ENCODE data around the gene IFIT1B.
"Not testable (repeated sequence)": the region's sequence is repeated elsewhere in the genome, so short reads cannot be mapped to it uniquely, and the experiment has no call there.

IFIT1B gene

GRCh38 chr10:89377705-89378637, at the start of gene IFIT1B:
IFIT1B (plus strand) TSS chr10:89378056; CDS start chr10:89378136, 80 bp downstream.
- no peak for DNase-seq (ENCODE audit: low spot score)

GRCh38 chr10:89329151-89329550, 48.7 kb upstream of the IFIT1B start:
- no peak for DNase-seq (ENCODE audit: low spot score)

GRCh38 chr10:89330014-89330413, 47.8 kb upstream of the IFIT1B start:
- DNase-seq (ENCODE audit: low spot score), result not testable (repeated sequence)

GRCh38 chr10:89330537-89331212, 47.2 kb upstream of the IFIT1B start:
- DNase-seq (ENCODE audit: low spot score), result no peak

GRCh38 chr10:89331487-89332122, 46.3 kb upstream of the IFIT1B start:
- DNase-seq (ENCODE audit: low spot score), result not testable (repeated sequence)

GRCh38 chr10:89332123-89332633, 45.7 kb upstream of the IFIT1B start:
- peak; percentile 73 for DNase-seq (ENCODE audit: low spot score)

GRCh38 chr10:89335226-89335625, 42.6 kb upstream of the IFIT1B start:
- DNase-seq (ENCODE audit: low spot score), result no peak

GRCh38 chr10:89336241-89336640, 41.6 kb upstream of the IFIT1B start:
- DNase-seq (ENCODE audit: low spot score), result no peak

- DNase-seq (ENCODE audit: low spot score), result no peak
Measured at GRCh38 chr10:89337484-89337883, 40.4 kb upstream of the IFIT1B start.

GRCh38 chr10:89338713-89339112, 39.1 kb upstream of the IFIT1B start:
- DNase-seq (ENCODE audit: low spot score), result no peak

GRCh38 chr10:89339875-89340274, 38.0 kb upstream of the IFIT1B start:
- no peak for DNase-seq (ENCODE audit: low spot score)

GRCh38 chr10:89341649-89342048, 36.2 kb upstream of the IFIT1B start:
- no peak for DNase-seq (ENCODE audit: low spot score)

GRCh38 chr10:89342206-89342958, 35.5 kb upstream of the IFIT1B start:
- DNase-seq (ENCODE audit: low spot score), result peak; percentile 96

- no peak for DNase-seq (ENCODE audit: low spot score)
Measured at GRCh38 chr10:89343089-89343767, 34.6 kb upstream of the IFIT1B start.

- DNase-seq (ENCODE audit: low spot score), result no peak
Measured at GRCh38 chr10:89344156-89344555, 33.7 kb upstream of the IFIT1B start.

- DNase-seq (ENCODE audit: low spot score), result no peak
Measured at GRCh38 chr10:89345367-89346000, 32.4 kb upstream of the IFIT1B start.

GRCh38 chr10:89346405-89347254, 31.2 kb upstream of the IFIT1B start:
- no peak for DNase-seq (ENCODE audit: low spot score)

GRCh38 chr10:89347701-89348457, 30.0 kb upstream of the IFIT1B start:
- DNase-seq (ENCODE audit: low spot score), result no peak

- no peak for DNase-seq (ENCODE audit: low spot score)
Measured at GRCh38 chr10:89348481-89348880, 29.4 kb upstream of the IFIT1B start.
